GM21723 (cell line): ENCODE results near the gene JAG2.

Experiments used
- ATAC-seq: cut with Tn5 transposase; IDR thresholded peaks from one replicate; pipeline ENCODE4 v1.9.1; 2021; ENCODE audit warnings: mild to moderate bottlenecking, moderate library complexity; ENCODE audit not compliant: unreplicated experiment

JAG2 gene

GRCh38 chr14:105095236-105095805, 73.3 kb downstream of the JAG2 start:
- ATAC-seq, result no peak

GRCh38 chr14:105094193-105094907, 74.2 kb downstream of the JAG2 start:
- ATAC-seq, result no peak

GRCh38 chr14:105093431-105094192, 75.0 kb downstream of the JAG2 start:
- no peak for ATAC-seq

- ATAC-seq, result no peak
These were observed 75.5 kb downstream of the JAG2 start for GRCh38 chr14:105093038-105093430.

- ATAC-seq, result no peak
These were observed 76.2 kb downstream of the JAG2 start for GRCh38 chr14:105092171-105093037.

GRCh38 chr14:105091517-105092170, 76.9 kb downstream of the JAG2 start:
- no peak for ATAC-seq

- ATAC-seq, result no peak
These were observed 77.5 kb downstream of the JAG2 start for GRCh38 chr14:105091054-105091516.
